Measurements from ENCODE around the gene SDCBP2. TPM values are rescaled to one million over a fixed set of nuclear protein-coding genes. Genes with fewer than 3 reads are reported as not detected.

SDCBP2 gene
- total and polyA plus RNA-seq, 10 of the 15 experiments (the other 5 are each of a cell fraction or from before 2014, with no cell fraction given) = 0.16 to 2.4 (median 1.1) TPM; not detected in 1

DNA sequence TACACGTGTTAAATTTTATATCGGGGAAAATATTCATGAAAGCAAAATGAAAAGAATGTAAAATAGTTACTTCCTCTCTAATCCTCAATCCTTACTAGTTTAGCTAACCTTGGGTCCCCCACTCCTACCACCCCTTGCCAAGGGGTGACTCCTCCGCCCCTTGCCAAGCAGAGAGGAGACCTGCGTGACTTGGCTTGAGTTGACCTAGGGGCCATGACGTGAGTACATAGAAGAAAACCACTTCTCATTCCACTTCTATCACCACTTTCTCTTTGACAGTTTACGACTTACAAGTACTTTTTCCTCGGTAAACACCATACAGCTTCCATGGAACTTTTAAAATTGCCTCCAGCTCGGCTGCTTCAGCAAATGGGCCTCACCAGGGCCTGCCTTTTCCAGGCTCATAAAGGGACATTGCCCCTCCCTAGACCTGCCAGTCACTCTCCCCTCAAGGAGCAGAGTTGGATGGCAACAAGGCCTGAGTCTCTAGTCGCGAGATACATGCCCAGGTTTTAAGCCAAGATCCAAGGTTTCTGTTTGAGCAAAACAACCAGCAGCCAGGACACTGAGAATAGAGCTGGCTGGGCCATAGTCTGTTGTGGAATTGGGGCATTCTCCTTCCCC lies 29.9 kb downstream of the SDCBP2 start:
- no peaks in the 10 kb centered on the region for H3K4me1 ChIP-seq (ENCODE audit: control insufficient read depth, insufficient read depth, low read length)
- CTCF ChIA-PET = no interaction called here
- no TSS peak for BruUV-seq (replicated peaks)
- SMC1A ChIA-PET (ENCODE audit: uncharacterized antibody, unreplicated experiment) = no interaction called here
- H3K9me3 ChIP-seq (replicated peaks; ENCODE audit: control insufficient read depth, insufficient read depth, low read length) = no peaks in the 10 kb centered on the region
- no peak for TF ChIP-seq DPF2 (IDR thresholded peaks at IDR 0.05)
- TF ChIP-seq, protein P1, sequence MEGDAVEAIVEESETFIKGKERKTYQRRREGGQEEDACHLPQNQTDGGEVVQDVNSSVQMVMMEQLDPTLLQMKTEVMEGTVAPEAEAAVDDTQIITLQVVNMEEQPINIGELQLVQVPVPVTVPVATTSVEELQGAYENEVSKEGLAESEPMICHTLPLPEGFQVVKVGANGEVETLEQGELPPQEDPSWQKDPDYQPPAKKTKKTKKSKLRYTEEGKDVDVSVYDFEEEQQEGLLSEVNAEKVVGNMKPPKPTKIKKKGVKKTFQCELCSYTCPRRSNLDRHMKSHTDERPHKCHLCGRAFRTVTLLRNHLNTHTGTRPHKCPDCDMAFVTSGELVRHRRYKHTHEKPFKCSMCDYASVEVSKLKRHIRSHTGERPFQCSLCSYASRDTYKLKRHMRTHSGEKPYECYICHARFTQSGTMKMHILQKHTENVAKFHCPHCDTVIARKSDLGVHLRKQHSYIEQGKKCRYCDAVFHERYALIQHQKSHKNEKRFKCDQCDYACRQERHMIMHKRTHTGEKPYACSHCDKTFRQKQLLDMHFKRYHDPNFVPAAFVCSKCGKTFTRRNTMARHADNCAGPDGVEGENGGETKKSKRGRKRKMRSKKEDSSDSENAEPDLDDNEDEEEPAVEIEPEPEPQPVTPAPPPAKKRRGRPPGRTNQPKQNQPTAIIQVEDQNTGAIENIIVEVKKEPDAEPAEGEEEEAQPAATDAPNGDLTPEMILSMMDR (IDR thresholded peaks at IDR 0.05 in 2 of 3, conservative IDR thresholded peaks at IDR 0.05 in 1 of 3; ENCODE audit: control insufficient read depth in 2 of 3, extremely low read depth in 1 of 3, insufficient read depth in 1 of 3, low read depth in 3 of 3, low read length in 3 of 3) = no peak
- no peak for TF ChIP-seq SMAD5 (IDR thresholded peaks at IDR 0.05; ENCODE audit: low read depth)
- TF ChIP-seq BHLHE40 (IDR thresholded peaks at IDR 0.05; ENCODE audit: borderline replicate concordance in 1 of 2, low read depth in 2 of 2, low read length in 1 of 2) = no peak
- TF ChIP-seq, protein P2, sequence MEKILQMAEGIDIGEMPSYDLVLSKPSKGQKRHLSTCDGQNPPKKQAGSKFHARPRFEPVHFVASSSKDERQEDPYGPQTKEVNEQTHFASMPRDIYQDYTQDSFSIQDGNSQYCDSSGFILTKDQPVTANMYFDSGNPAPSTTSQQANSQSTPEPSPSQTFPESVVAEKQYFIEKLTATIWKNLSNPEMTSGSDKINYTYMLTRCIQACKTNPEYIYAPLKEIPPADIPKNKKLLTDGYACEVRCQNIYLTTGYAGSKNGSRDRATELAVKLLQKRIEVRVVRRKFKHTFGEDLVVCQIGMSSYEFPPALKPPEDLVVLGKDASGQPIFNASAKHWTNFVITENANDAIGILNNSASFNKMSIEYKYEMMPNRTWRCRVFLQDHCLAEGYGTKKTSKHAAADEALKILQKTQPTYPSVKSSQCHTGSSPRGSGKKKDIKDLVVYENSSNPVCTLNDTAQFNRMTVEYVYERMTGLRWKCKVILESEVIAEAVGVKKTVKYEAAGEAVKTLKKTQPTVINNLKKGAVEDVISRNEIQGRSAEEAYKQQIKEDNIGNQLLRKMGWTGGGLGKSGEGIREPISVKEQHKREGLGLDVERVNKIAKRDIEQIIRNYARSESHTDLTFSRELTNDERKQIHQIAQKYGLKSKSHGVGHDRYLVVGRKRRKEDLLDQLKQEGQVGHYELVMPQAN (conservative IDR thresholded peaks at IDR 0.05) = no peak
- TF ChIP-seq KDM1A (IDR thresholded peaks at IDR 0.05; ENCODE audit: borderline replicate concordance) = no peak
- TF ChIP-seq TCF7 (IDR thresholded peaks at IDR 0.05; ENCODE audit: borderline replicate concordance) = no peak
- TF ChIP-seq SMAD1 (IDR thresholded peaks at IDR 0.05; ENCODE audit: low read depth, partially characterized antibody) = no peak
- no peak for TF ChIP-seq ZNF622 (IDR thresholded peaks at IDR 0.05)
- no peak for TF ChIP-seq ESRRA (IDR thresholded peaks at IDR 0.05; ENCODE audit: low read length)
- no peak for TF ChIP-seq SRF (IDR thresholded peaks at IDR 0.05; ENCODE audit: low read depth in 2 of 2, low read length in 2 of 2)
- TF ChIP-seq, protein P3, sequence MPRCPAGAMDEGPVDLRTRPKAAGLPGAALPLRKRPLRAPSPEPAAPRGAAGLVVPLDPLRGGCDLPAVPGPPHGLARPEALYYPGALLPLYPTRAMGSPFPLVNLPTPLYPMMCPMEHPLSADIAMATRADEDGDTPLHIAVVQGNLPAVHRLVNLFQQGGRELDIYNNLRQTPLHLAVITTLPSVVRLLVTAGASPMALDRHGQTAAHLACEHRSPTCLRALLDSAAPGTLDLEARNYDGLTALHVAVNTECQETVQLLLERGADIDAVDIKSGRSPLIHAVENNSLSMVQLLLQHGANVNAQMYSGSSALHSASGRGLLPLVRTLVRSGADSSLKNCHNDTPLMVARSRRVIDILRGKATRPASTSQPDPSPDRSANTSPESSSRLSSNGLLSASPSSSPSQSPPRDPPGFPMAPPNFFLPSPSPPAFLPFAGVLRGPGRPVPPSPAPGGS (IDR thresholded peaks at IDR 0.05; ENCODE audit: borderline replicate concordance, insufficient read depth, low read depth, low read length, poor library complexity, severe bottlenecking) = no peak
- TF ChIP-seq RUNX3 (IDR thresholded peaks at IDR 0.05; ENCODE audit: low read length) = no peak
- TF ChIP-seq CBX5 (IDR thresholded peaks at IDR 0.05; ENCODE audit: low read depth) = no peak
- TF ChIP-seq ZNF274 (IDR thresholded peaks at IDR 0.05; ENCODE audit: insufficient read depth, insufficient read length) = no peak
- TF ChIP-seq MXI1 (IDR thresholded peaks at IDR 0.05; ENCODE audit: low read depth, low read length) = no peak
- no peak for TF ChIP-seq MEF2B (IDR thresholded peaks at IDR 0.05; ENCODE audit: partially characterized antibody, poor library complexity, severe bottlenecking)
- no peak for TF ChIP-seq EED (IDR thresholded peaks at IDR 0.05; ENCODE audit: low read depth)
- ATAC-seq (no peak), DNase-seq (ENCODE audit: low read depth, low spot score) (no peak), FAIRE-seq (no peak)
- no peak overlapping the region for H3K4me3 ChIP-seq
- no peak overlapping the region for H3K27ac ChIP-seq (ENCODE audit: control insufficient read depth, insufficient read depth)
- 57% methylated on average over 10 of the region's 10 CpGs for WGBS (ENCODE audit: insufficient coverage, insufficient replicate concordance, low lambda C conversion rate, missing lambda C conversion rate)
- H3K36me3 ChIP-seq (ENCODE audit: control insufficient read depth in 2 of 2, insufficient read depth in 2 of 2, low read length in 1 of 2) = no peaks in the 10 kb centered on the region
- intact Hi-C loops (cut with micrococcal nuclease; ENCODE audit: unreplicated experiment) (no loop called here), in situ Hi-C loops (cut with MboI) (no loop called here)
- no peaks in the 10 kb centered on the region; a peak in 2 of 4 replicates for H3K27me3 ChIP-seq (replicated peaks in 1 of 2; ENCODE audit: control insufficient read depth in 2 of 2, insufficient read depth in 2 of 2, low read length in 1 of 2)
- no peaks in the 10 kb centered on the region for H3K79me2 ChIP-seq (ENCODE audit: control insufficient read depth, insufficient read depth, low read length)
- H4K20me1 ChIP-seq (ENCODE audit: control insufficient read depth, insufficient read depth) = no peaks in the 10 kb centered on the region
- RAD21 ChIA-PET (ENCODE audit: unreplicated experiment) = no interaction called here
- no peak overlapping the region for H2AFZ ChIP-seq (ENCODE audit: control insufficient read depth, low read depth, low read length)
- no peak overlapping the region for H3K9ac ChIP-seq (ENCODE audit: control insufficient read depth, insufficient read depth, low read length)
- no peak overlapping the region for H3K4me2 ChIP-seq (ENCODE audit: control insufficient read depth, insufficient read depth)
- POLR2A ChIA-PET = no interaction called here

Data from GM12878 (cell line).